ENCODE results near the gene CIRBP.

DNA sequence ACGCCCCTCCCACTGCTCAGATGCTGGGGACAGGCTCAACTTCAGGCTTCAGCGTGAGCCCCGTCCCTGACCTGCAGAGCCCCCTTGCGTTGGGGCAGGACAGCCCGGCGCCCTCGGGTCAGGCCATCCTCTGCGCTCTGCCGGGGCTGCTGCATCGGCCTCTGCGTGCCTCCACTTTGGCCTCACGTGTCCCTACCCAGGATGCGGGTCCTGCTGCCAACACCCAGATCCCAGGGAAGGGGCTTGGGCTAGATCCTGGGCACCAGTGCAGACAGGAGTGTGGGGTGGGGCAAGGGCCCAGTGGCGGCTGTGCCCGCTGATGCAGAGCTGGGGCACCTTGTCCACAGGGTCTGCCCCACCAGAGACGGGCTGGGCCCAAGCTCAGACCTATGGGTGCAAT is 44.3 kb upstream of the CIRBP start:
- TF ChIP-seq POLR2A (IDR thresholded peaks at IDR 0.05; ENCODE audit: low read length) = no peak
- TF ChIP-seq GATA1 (IDR thresholded peaks at IDR 0.05; ENCODE audit: low read depth, low read length) = no peak
